ENCODE results near the gene WDR5. TPM values are rescaled to one million over a fixed set of nuclear protein-coding genes. Genes with fewer than 3 reads are reported as not detected.
A peak's percentile ranks its signal among the peaks of the same experiment; 100 is the strongest.

Gene WDR5
- total and polyA plus RNA-seq, 2 of the 13 experiments (the other 11 are each of a cell fraction or from before 2014, with no cell fraction given), result 34.3 TPM

GRCh38 chr9:134178768-134179551, 43.1 kb downstream of the WDR5 start (continued):
- TF ChIP-seq, protein P1, sequence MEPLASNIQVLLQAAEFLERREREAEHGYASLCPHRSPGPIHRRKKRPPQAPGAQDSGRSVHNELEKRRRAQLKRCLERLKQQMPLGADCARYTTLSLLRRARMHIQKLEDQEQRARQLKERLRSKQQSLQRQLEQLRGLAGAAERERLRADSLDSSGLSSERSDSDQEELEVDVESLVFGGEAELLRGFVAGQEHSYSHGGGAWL (CRISPR knock-in tag; IDR thresholded peaks at IDR 0.05), result no peak
- TF ChIP-seq THRA (CRISPR knock-in tag; IDR thresholded peaks at IDR 0.05; ENCODE audit: borderline replicate concordance) (peak; percentile 30; the same call in 1 of the 2 replicates), ZNF790 (CRISPR knock-in tag; IDR thresholded peaks at IDR 0.05; ENCODE audit: borderline replicate concordance) (no peak), FOXJ3 (CRISPR knock-in tag; IDR thresholded peaks at IDR 0.05; ENCODE audit: borderline replicate concordance) (no peak), ISX (CRISPR knock-in tag; conservative IDR thresholded peaks at IDR 0.05) (no peak), ZNF646 (CRISPR knock-in tag; IDR thresholded peaks at IDR 0.05) (peak; percentile 64; the same call in 1 of the 2 replicates), CTCF (CRISPR knock-in tag; IDR thresholded peaks at IDR 0.05) (peak; percentile 14; the same call in 1 of the 2 replicates), PAF1 (CRISPR knock-in tag; IDR thresholded peaks at IDR 0.05) (no peak), KLF9 (CRISPR knock-in tag; IDR thresholded peaks at IDR 0.05; ENCODE audit: low read depth) (no peak), MAFG (CRISPR knock-in tag; IDR thresholded peaks at IDR 0.05) (no peak), ZNF883 (CRISPR knock-in tag; IDR thresholded peaks at IDR 0.05; ENCODE audit: not compliant biosample characterization) (no peak), ARHGAP35 (CRISPR knock-in tag; IDR thresholded peaks at IDR 0.05; ENCODE audit: borderline replicate concordance) (no peak), RELA (CRISPR knock-in tag; IDR thresholded peaks at IDR 0.05) (no peak), IKZF1 (IDR thresholded peaks at IDR 0.05) (no peak), SOX5 (CRISPR knock-in tag; IDR thresholded peaks at IDR 0.05; ENCODE audit: borderline replicate concordance) (no peak), ZFP1 (CRISPR knock-in tag; IDR thresholded peaks at IDR 0.05) (no peak), SP2 (CRISPR knock-in tag; IDR thresholded peaks at IDR 0.05) (no peak)
- TF ChIP-seq, protein P2, sequence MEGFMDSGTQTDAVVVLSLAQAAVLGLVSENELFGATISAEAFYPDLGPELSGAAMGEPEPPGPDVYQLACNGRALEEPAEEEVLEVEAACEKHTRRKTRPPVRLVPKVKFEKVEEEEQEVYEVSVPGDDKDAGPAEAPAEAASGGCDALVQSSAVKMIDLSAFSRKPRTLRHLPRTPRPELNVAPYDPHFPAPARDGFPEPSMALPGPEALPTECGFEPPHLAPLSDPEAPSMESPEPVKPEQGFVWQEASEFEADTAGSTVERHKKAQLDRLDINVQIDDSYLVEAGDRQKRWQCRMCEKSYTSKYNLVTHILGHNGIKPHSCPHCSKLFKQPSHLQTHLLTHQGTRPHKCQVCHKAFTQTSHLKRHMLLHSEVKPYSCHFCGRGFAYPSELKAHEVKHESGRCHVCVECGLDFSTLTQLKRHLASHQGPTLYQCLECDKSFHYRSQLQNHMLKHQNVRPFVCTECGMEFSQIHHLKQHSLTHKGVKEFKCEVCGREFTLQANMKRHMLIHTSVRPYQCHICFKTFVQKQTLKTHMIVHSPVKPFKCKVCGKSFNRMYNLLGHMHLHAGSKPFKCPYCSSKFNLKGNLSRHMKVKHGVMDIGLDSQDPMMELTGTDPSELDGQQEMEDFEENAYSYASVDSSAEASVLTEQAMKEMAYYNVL (CRISPR knock-in tag; IDR thresholded peaks at IDR 0.05; ENCODE audit: borderline replicate concordance), result no peak
